OCI-LY1 (cell line): Measurements from ENCODE around the gene HAO2.

Source experiments
- CTCF ChIP-seq: fragments of 200-600 bp; sonication (generic), shearing (Covaris generic); IDR thresholded peaks from 2 replicates; pipeline ENCODE4 v1.5.1; 2017; ENCODE audit warnings: mild to moderate bottlenecking, antibody characterized with exemption, low read length, moderate library complexity, mixed read lengths
- EZH2 ChIP-seq: fragments of 200-600 bp; sonication (generic), shearing (Covaris generic); IDR thresholded peaks from 2 replicates; pipeline ENCODE4 v1.8.0; 2017; ENCODE audit warnings: borderline replicate concordance, mixed run types, mild to moderate bottlenecking, antibody characterized with exemption, low read length, moderate library complexity, mixed read lengths

GRCh38 chr1:119366424-119366823 is 2.2 kb upstream of the HAO2 start:
- TF ChIP-seq EZH2 (no peak), CTCF (no peak)
